Measurements from ENCODE around the gene ITGA1. TPM values are rescaled to one million over a fixed set of nuclear protein-coding genes. Genes with fewer than 3 reads are reported as not detected.

The ITGA1 gene
- total RNA-seq, 1 donor from 2014 or later = 10.0 TPM

- Histone ChIP-seq H3K27me3 (ENCODE audit: control insufficient read depth, insufficient read depth, low read length) (no peaks in the 10 kb centered on the region), H3K36me3 (ENCODE audit: control insufficient read depth, insufficient read depth, low read length) (no peaks in the 10 kb centered on the region), H3K4me3 (ENCODE audit: low read depth, low read length) (no peak overlapping the region)
- TF ChIP-seq CTCF (IDR thresholded peaks at IDR 0.05; ENCODE audit: insufficient read depth, low read length, poor library complexity, severe bottlenecking) = no peak
- no peak for DNase-seq (ENCODE audit: low read depth)
These were observed 81.7 kb downstream of the ITGA1 start for GRCh38 chr5:52869391-52869790.

- no peaks in the 10 kb centered on the region for H3K36me3 ChIP-seq (ENCODE audit: control insufficient read depth, insufficient read depth, low read length)
- H3K27me3 ChIP-seq (ENCODE audit: control insufficient read depth, insufficient read depth, low read length) = no peaks in the 10 kb centered on the region
- DNase-seq (ENCODE audit: low read depth) = peak; percentile 78
- no peak for TF ChIP-seq CTCF (IDR thresholded peaks at IDR 0.05; ENCODE audit: insufficient read depth, low read length, poor library complexity, severe bottlenecking)
- no peak overlapping the region for H3K4me3 ChIP-seq (ENCODE audit: low read depth, low read length)
These were observed 82.7 kb downstream of the ITGA1 start for GRCh38 chr5:52870448-52870847.

- Histone ChIP-seq H3K27me3 (ENCODE audit: control insufficient read depth, insufficient read depth, low read length) (no peaks in the 10 kb centered on the region), H3K36me3 (ENCODE audit: control insufficient read depth, insufficient read depth, low read length) (no peaks in the 10 kb centered on the region), H3K4me3 (ENCODE audit: low read depth, low read length) (no peak overlapping the region)
- TF ChIP-seq CTCF (IDR thresholded peaks at IDR 0.05; ENCODE audit: insufficient read depth, low read length, poor library complexity, severe bottlenecking) = no peak
- DNase-seq (ENCODE audit: low read depth) = no peak
These were observed 88.1 kb downstream of the ITGA1 start for GRCh38 chr5:52875827-52876226.

GRCh38 chr5:52876456-52876855, 88.7 kb downstream of the ITGA1 start:
- no peak for DNase-seq (ENCODE audit: low read depth)

GRCh38 chr5:52878656-52879055, 90.9 kb downstream of the ITGA1 start:
- H3K36me3 ChIP-seq (ENCODE audit: control insufficient read depth, insufficient read depth, low read length) = no peaks in the 10 kb centered on the region
- H3K4me3 ChIP-seq (ENCODE audit: low read depth, low read length) = no peak overlapping the region
- no peak for TF ChIP-seq CTCF (IDR thresholded peaks at IDR 0.05; ENCODE audit: insufficient read depth, low read length, poor library complexity, severe bottlenecking)
- DNase-seq (ENCODE audit: low read depth) = no peak
- H3K27me3 ChIP-seq (ENCODE audit: control insufficient read depth, insufficient read depth, low read length) = no peaks in the 10 kb centered on the region

More at GRCh38 chr5:52876456-52876855, 88.7 kb downstream of the ITGA1 start:
- Histone ChIP-seq H3K36me3 (ENCODE audit: control insufficient read depth, insufficient read depth, low read length) (no peaks in the 10 kb centered on the region), H3K4me3 (ENCODE audit: low read depth, low read length) (no peak overlapping the region), H3K27me3 (ENCODE audit: control insufficient read depth, insufficient read depth, low read length) (no peaks in the 10 kb centered on the region)
- no peak for TF ChIP-seq CTCF (IDR thresholded peaks at IDR 0.05; ENCODE audit: insufficient read depth, low read length, poor library complexity, severe bottlenecking)

GRCh38 chr5:52880541-52880940, 92.8 kb downstream of the ITGA1 start:
- DNase-seq (ENCODE audit: low read depth) = no peak
- no peak overlapping the region for H3K4me3 ChIP-seq (ENCODE audit: low read depth, low read length)
- no peaks in the 10 kb centered on the region for H3K36me3 ChIP-seq (ENCODE audit: control insufficient read depth, insufficient read depth, low read length)
- no peak for TF ChIP-seq CTCF (IDR thresholded peaks at IDR 0.05; ENCODE audit: insufficient read depth, low read length, poor library complexity, severe bottlenecking)
- no peaks in the 10 kb centered on the region for H3K27me3 ChIP-seq (ENCODE audit: control insufficient read depth, insufficient read depth, low read length)
